Activated B cell treated with CpG ODN at 0.5 μM for 24 hours (primary cell): ENCODE data around the gene NPY. TPM values are rescaled to one million over a fixed set of nuclear protein-coding genes. Genes with fewer than 3 reads are reported as not detected.
A peak's percentile ranks its signal among the peaks of the same experiment; 100 is the strongest.

Experiments
- ATAC-seq: fragments of 200-7000 bp; cut with Tn5 transposase; one replicate; pipeline ENCODE4 v1.10.0; 2021; ENCODE audit warnings: low read depth, mild to moderate bottlenecking, moderate library complexity
- CTCF ChIA-PET: fragments of 350-600 bp; sonication (Branson Sonifier 250); formaldehyde crosslinking; loops from one replicate; lab custom pipeline; 2021; ENCODE audit warnings: antibody characterized with exemption; lab: Charles Lee
- POLR2A ChIA-PET: fragments of 350-600 bp; sonication (Branson Sonifier 250); formaldehyde crosslinking; loops from one replicate; lab custom pipeline; 2021; ENCODE audit warnings: antibody characterized with exemption; lab: Charles Lee
- DNase-seq: peaks from one replicate; pipeline ENCODE4 v3.0.0; 2022
- H3K27ac Mint-ChIP-seq: one replicate; pipeline ENCODE4 v1.8.0; 2020; ENCODE audit warnings: mixed read lengths
- H3K27me3 Mint-ChIP-seq: one replicate; pipeline ENCODE4 v1.8.0; 2021; ENCODE audit warnings: mixed read lengths
- H3K36me3 Mint-ChIP-seq: one replicate; pipeline ENCODE4 v1.8.0; 2021; ENCODE audit warnings: low read depth, mixed read lengths
- H3K4me1 Mint-ChIP-seq: one replicate; pipeline ENCODE4 v1.8.0; 2021; ENCODE audit warnings: mixed read lengths
- H3K4me3 Mint-ChIP-seq: one replicate; pipeline ENCODE4 v1.8.0; 2020; ENCODE audit warnings: mild to moderate bottlenecking, mixed read lengths
- H3K9me3 Mint-ChIP-seq: one replicate; pipeline ENCODE4 v1.8.0; 2020; ENCODE audit warnings: mixed read lengths
- CTCF ChIP-seq: fragments of 200-600 bp; IDR thresholded peaks from one replicate; pipeline ENCODE4 v1.8.0; 2022; ENCODE audit warnings: antibody characterized with exemption, mild to moderate bottlenecking
- intact Hi-C: fragments of 100-400 bp; cut with micrococcal nuclease; formaldehyde crosslinking; loops from one replicate; pipeline ENCODE4 v1.15.1; 2024
- total RNA-seq: library from RNA; stranded (reverse); gene quantifications from 2 replicates; pipeline ENCODE4 v1.2.3, GENCODE V29; 2022

Gene NPY
- total RNA-seq, 1 donor from 2014 or later: not detected

- CTCF ChIA-PET: interaction anchor here (0.9 kb wide), 1 partner anchor 9 kb away, joined by 4 read pairs; no protein-coding TSS in a partner anchor
Measured at GRCh38 chr7:24298696-24299095, 14.7 kb downstream of the NPY start.

GRCh38 chr7:24299192-24299591 lies 15.2 kb downstream of the NPY start:
- DNase-seq: no peak
- Mint-ChIP-seq H3K27me3 (peaks cover 8% of the 10 kb centered on the region), H3K4me3 (no peak overlapping the region), H3K36me3 (no peaks in the 10 kb centered on the region), H3K4me1 (peaks cover 11% of the 10 kb centered on the region), H3K9me3 (peaks cover 8% of the 10 kb centered on the region), H3K27ac (no peak overlapping the region)
- CTCF ChIA-PET: interaction anchor here (0.9 kb wide), 1 partner anchor 10 kb away, joined by 4 read pairs; no protein-coding TSS in a partner anchor
- intact Hi-C loops: no loop called here
- ATAC-seq: peak; percentile 37
- TF ChIP-seq CTCF: no peak
- POLR2A ChIA-PET: no interaction called here

More at GRCh38 chr7:24298696-24299095, 14.7 kb downstream of the NPY start:
- H3K9me3 Mint-ChIP-seq: peaks cover 8% of the 10 kb centered on the region
- no peak overlapping the region for H3K4me3 Mint-ChIP-seq
- peaks cover 8% of the 10 kb centered on the region for H3K27me3 Mint-ChIP-seq
- H3K36me3 Mint-ChIP-seq: no peaks in the 10 kb centered on the region
- DNase-seq: no peak
- peaks cover 11% of the 10 kb centered on the region for H3K4me1 Mint-ChIP-seq
- POLR2A ChIA-PET: no interaction called here
- H3K27ac Mint-ChIP-seq: no peak overlapping the region
- no peak for ATAC-seq
- intact Hi-C loops: no loop called here
- no peak for TF ChIP-seq CTCF

GRCh38 chr7:24301703-24302102 lies 17.7 kb downstream of the NPY start:
- H3K27ac Mint-ChIP-seq: no peak overlapping the region
- peaks cover 11% of the 10 kb centered on the region for H3K4me1 Mint-ChIP-seq
- peaks cover 8% of the 10 kb centered on the region for H3K9me3 Mint-ChIP-seq
- no peak for ATAC-seq
- TF ChIP-seq CTCF: no peak
- CTCF ChIA-PET: no interaction called here
- peaks cover 17% of the 10 kb centered on the region for H3K27me3 Mint-ChIP-seq
- intact Hi-C loops: no loop called here
- no peaks in the 10 kb centered on the region for H3K36me3 Mint-ChIP-seq
- DNase-seq: no peak
- POLR2A ChIA-PET: no interaction called here
- no peak overlapping the region for H3K4me3 Mint-ChIP-seq

- POLR2A ChIA-PET: interaction anchor here (0.5 kb wide), 1 partner anchor 47 kb away, joined by 3 read pairs; no protein-coding TSS in a partner anchor
- TF ChIP-seq CTCF: no peak
- Mint-ChIP-seq H3K36me3 (no peaks in the 10 kb centered on the region), H3K9me3 (peaks cover 8% of the 10 kb centered on the region), H3K4me3 (no peak overlapping the region), H3K4me1 (peaks cover 3% of the 10 kb centered on the region), H3K27ac (no peak overlapping the region), H3K27me3 (peaks cover 26% of the 10 kb centered on the region)
- intact Hi-C loops: no loop called here
- CTCF ChIA-PET: no interaction called here
- no peak for DNase-seq
- no peak for ATAC-seq
Measured at GRCh38 chr7:24304494-24305095, 20.6 kb downstream of the NPY start.

- ChIA-PET POLR2A (no interaction called here), CTCF (no interaction called here)
- no peak overlapping the region for H3K27ac Mint-ChIP-seq
- no peak for TF ChIP-seq CTCF
- DNase-seq (no peak), ATAC-seq (no peak)
- intact Hi-C loops: no loop called here
- no peaks in the 10 kb centered on the region for H3K36me3 Mint-ChIP-seq
- H3K9me3 Mint-ChIP-seq: no peaks in the 10 kb centered on the region
- H3K4me3 Mint-ChIP-seq: no peak overlapping the region
- no peaks in the 10 kb centered on the region for H3K4me1 Mint-ChIP-seq
- H3K27me3 Mint-ChIP-seq: peaks cover 20% of the 10 kb centered on the region
Measured at GRCh38 chr7:24307326-24307725, 23.3 kb downstream of the NPY start.
